Body of pancreas (tissue), 4 donors: Measurements from ENCODE around the gene VEGFB.

Experiments used
- POLR2A ChIP-seq, 3 donors: fragments of 450-650 bp; IDR thresholded peaks; one replicate each; pipeline ENCODE4 v1.6.1; 2016; ENCODE audit warnings: antibody characterized with exemption in 3 of 3, mild to moderate bottlenecking in 2 of 3
- TF ChIP-seq, protein P1 (sequence below), 7 experiments: fragments of 450-650 bp in 4 of 7; fragments of 200-600 bp in 3 of 7; sonication (generic) in 3 of 7; IDR thresholded peaks; one replicate each; pipeline ENCODE4 v1.5.1; 2016 to 2019; ENCODE audit warnings: antibody characterized with exemption in 7 of 7

DNA sequence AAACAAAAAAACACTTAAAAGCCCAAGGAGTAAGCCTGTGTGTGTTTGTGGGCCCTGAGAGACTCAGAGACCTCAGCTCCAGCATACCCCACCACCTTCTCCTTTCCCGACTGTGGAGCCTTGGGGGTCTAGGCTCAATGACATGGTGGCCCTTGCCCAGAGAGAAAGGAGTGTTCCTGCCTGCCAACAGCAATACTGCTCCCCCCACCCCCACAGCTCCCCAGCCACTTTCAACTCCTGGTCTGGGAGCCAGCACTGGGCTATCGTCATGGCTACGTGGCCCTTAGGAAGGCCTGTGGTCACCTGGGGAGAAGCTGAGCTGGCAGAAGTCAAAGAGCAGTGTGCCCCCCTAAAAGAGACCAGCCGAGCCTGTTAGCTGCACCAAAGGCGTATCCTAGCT, 9.7 kb downstream of the VEGFB start:
- no peak for TF ChIP-seq POLR2A (IDR thresholded peaks at IDR 0.05)
- TF ChIP-seq, protein P1, sequence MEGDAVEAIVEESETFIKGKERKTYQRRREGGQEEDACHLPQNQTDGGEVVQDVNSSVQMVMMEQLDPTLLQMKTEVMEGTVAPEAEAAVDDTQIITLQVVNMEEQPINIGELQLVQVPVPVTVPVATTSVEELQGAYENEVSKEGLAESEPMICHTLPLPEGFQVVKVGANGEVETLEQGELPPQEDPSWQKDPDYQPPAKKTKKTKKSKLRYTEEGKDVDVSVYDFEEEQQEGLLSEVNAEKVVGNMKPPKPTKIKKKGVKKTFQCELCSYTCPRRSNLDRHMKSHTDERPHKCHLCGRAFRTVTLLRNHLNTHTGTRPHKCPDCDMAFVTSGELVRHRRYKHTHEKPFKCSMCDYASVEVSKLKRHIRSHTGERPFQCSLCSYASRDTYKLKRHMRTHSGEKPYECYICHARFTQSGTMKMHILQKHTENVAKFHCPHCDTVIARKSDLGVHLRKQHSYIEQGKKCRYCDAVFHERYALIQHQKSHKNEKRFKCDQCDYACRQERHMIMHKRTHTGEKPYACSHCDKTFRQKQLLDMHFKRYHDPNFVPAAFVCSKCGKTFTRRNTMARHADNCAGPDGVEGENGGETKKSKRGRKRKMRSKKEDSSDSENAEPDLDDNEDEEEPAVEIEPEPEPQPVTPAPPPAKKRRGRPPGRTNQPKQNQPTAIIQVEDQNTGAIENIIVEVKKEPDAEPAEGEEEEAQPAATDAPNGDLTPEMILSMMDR (IDR thresholded peaks at IDR 0.05), result no peak
